Smooth muscle cell (in vitro differentiated cells): ENCODE measurements around the gene RASL10B. TPM values are rescaled to one million over a fixed set of nuclear protein-coding genes. Genes with fewer than 3 reads are reported as not detected.

Experiments used
- DNase-seq: peaks from one replicate; lab custom pipeline; 2025; ENCODE audit not compliant: unreplicated experiment; lab: John Stamatoyannopoulos, UW
- H2AFZ ChIP-seq: fragments of 200-600 bp; sonication (generic); 2 replicates; pipeline ENCODE4 v1.6.0; 2016; ENCODE audit warnings: antibody characterized with exemption, low read depth, mild to moderate bottlenecking
- H3F3A ChIP-seq: fragments of 200-600 bp; sonication (generic); 2 replicates; pipeline ENCODE4 v1.6.0; 2017; ENCODE audit warnings: antibody characterized with exemption, low read depth
- H3K27ac ChIP-seq: fragments of 200-600 bp; sonication (generic); 2 replicates; pipeline ENCODE4 v1.5.1; 2016; ENCODE audit warnings: low read depth, mild to moderate bottlenecking
- H3K27me3 ChIP-seq: fragments of 200-600 bp; sonication (generic); 2 replicates; pipeline ENCODE4 v1.6.1; 2016; ENCODE audit warnings: low read depth, mild to moderate bottlenecking
- H3K36me3 ChIP-seq: fragments of 200-600 bp; sonication (generic); 2 replicates; pipeline ENCODE4 v1.5.1; 2016; ENCODE audit warnings: low read depth
- H3K4me1 ChIP-seq: fragments of 200-600 bp; sonication (generic); 2 replicates; pipeline ENCODE4 v1.5.1; 2016; ENCODE audit warnings: low read depth
- H3K4me2 ChIP-seq: fragments of 200-600 bp; sonication (generic); 2 replicates; pipeline ENCODE4 v1.6.0; 2016; ENCODE audit warnings: mild to moderate bottlenecking
- H3K4me3 ChIP-seq: fragments of 200-600 bp; sonication (generic); 2 replicates; pipeline ENCODE4 v1.5.1; 2016; ENCODE audit warnings: mild to moderate bottlenecking
- H3K79me2 ChIP-seq: fragments of 200-600 bp; sonication (generic); 2 replicates; pipeline ENCODE4 v1.6.0; 2016; ENCODE audit warnings: low read depth, mild to moderate bottlenecking
- H3K9ac ChIP-seq: fragments of 200-600 bp; sonication (generic); 2 replicates; pipeline ENCODE4 v1.6.0; 2016; ENCODE audit warnings: low read depth
- H3K9me3 ChIP-seq: fragments of 200-600 bp; sonication (generic); replicated peaks from 2 replicates; pipeline ENCODE4 v1.5.1; 2016; ENCODE audit warnings: low read depth
- H4K20me1 ChIP-seq: fragments of 200-600 bp; sonication (generic); 2 replicates; pipeline ENCODE4 v1.6.0; 2016; ENCODE audit warnings: low read depth
- WGBS: methylation state at CpG from one replicate; pipeline ENCODE4 v1.1.7; 2016; ENCODE audit warnings: low lambda C conversion rate; 5-methylcytosine and 5-hydroxymethylcytosine counted together
- polyA plus RNA-seq: library from polyadenylated mRNA; unstranded; fragments of >200 nt; fragmentation: Nextera tagmentation; extraction: Ambion mirVana; gene quantifications from 2 replicates; pipeline ENCODE4 v1.2.1, GENCODE V29; 2016
- total RNA-seq: library from RNA; depleted of rRNA; stranded (reverse); fragments of >200 nt; gene quantifications from 2 replicates; pipeline ENCODE4 v1.2.3, GENCODE V29; 2014
- TF ChIP-seq, protein P1 (sequence below): fragments of 200-600 bp; sonication (generic); IDR thresholded peaks from 2 replicates; pipeline ENCODE4 v1.5.1; 2017; ENCODE audit warnings: borderline replicate concordance, mild to moderate bottlenecking, antibody characterized with exemption; ENCODE audit not compliant: insufficient read depth, poor library complexity, severe bottlenecking

RASL10B gene
- total and polyA plus RNA-seq, 2 experiments from 2014 or later: 8.2 to 18.6 TPM

DNA sequence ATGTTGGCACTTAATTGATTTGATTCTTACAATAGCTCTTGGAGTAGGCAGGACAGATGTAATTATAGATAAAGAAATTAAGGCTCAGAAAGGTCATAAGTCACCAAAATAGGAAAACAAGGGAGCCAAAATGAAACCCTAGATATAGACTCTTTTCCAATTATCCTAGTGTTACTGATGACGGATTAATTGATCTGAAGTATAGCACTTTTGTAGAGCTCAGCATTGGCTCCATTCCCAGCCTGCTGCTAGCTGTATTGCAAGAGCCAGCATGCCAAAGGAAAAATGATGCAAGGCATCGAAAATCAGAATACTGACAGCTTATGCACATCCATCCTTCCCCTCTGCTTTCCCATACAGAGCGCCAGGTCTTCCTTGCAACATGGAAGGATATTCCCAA is 21.6 kb upstream of the RASL10B start:
- no peak for DNase-seq
- TF ChIP-seq, protein P1, sequence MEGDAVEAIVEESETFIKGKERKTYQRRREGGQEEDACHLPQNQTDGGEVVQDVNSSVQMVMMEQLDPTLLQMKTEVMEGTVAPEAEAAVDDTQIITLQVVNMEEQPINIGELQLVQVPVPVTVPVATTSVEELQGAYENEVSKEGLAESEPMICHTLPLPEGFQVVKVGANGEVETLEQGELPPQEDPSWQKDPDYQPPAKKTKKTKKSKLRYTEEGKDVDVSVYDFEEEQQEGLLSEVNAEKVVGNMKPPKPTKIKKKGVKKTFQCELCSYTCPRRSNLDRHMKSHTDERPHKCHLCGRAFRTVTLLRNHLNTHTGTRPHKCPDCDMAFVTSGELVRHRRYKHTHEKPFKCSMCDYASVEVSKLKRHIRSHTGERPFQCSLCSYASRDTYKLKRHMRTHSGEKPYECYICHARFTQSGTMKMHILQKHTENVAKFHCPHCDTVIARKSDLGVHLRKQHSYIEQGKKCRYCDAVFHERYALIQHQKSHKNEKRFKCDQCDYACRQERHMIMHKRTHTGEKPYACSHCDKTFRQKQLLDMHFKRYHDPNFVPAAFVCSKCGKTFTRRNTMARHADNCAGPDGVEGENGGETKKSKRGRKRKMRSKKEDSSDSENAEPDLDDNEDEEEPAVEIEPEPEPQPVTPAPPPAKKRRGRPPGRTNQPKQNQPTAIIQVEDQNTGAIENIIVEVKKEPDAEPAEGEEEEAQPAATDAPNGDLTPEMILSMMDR: no peak
- 94% methylated on average over 3 of the region's 3 CpGs for WGBS

DNA sequence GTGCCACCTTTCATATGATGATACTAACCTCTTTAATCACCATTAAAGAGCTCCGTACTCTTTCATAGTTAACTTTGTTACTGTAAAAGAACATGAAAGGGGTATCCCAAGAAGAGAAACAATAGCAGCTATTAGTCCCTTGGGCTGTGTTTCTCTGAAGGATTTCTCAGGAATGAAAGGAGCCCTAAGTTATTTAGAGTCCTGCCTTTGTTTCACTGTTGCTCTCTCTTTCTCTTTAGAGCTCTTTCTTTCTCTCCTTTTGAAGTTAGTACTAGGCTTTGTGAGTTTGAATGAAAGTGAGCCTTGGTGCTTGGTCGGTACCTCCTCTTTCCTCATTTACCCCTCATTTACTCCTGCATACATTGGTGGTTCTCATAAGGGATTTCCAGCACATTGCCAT is 20.5 kb upstream of the RASL10B start:
- no peak overlapping the region for H3K9ac ChIP-seq
- no peaks in the 10 kb centered on the region for H3K79me2 ChIP-seq
- H3F3A ChIP-seq: peaks cover 13% of the 10 kb centered on the region
- H4K20me1 ChIP-seq: peaks cover 63% of the 10 kb centered on the region
- no peaks in the 10 kb centered on the region for H3K9me3 ChIP-seq
- no peak overlapping the region for H3K4me3 ChIP-seq
- peaks cover 31% of the 10 kb centered on the region for H3K4me1 ChIP-seq
- 91% methylated on average over 2 of the region's 2 CpGs for WGBS
- no peak overlapping the region for H2AFZ ChIP-seq
- H3K36me3 ChIP-seq: peaks cover 10% of the 10 kb centered on the region
- DNase-seq: no peak
- TF ChIP-seq, protein P1: no peak
- H3K27me3 ChIP-seq: no peaks in the 10 kb centered on the region
- H3K27ac ChIP-seq: no peak overlapping the region
- no peak overlapping the region for H3K4me2 ChIP-seq

More for the DNA sequence above, 21.6 kb upstream of the RASL10B start:
- H2AFZ ChIP-seq: no peak overlapping the region
- no peak overlapping the region for H3K4me2 ChIP-seq
- peaks cover 13% of the 10 kb centered on the region for H3F3A ChIP-seq
- no peaks in the 10 kb centered on the region for H3K27me3 ChIP-seq
- peaks cover 10% of the 10 kb centered on the region for H3K36me3 ChIP-seq
- no peak overlapping the region for H3K4me3 ChIP-seq
- no peak overlapping the region for H3K27ac ChIP-seq
- no peaks in the 10 kb centered on the region for H3K9me3 ChIP-seq
- no peaks in the 10 kb centered on the region for H3K79me2 ChIP-seq
- no peak overlapping the region for H3K9ac ChIP-seq
- H4K20me1 ChIP-seq: peaks cover 64% of the 10 kb centered on the region
- H3K4me1 ChIP-seq: peaks cover 22% of the 10 kb centered on the region

DNA sequence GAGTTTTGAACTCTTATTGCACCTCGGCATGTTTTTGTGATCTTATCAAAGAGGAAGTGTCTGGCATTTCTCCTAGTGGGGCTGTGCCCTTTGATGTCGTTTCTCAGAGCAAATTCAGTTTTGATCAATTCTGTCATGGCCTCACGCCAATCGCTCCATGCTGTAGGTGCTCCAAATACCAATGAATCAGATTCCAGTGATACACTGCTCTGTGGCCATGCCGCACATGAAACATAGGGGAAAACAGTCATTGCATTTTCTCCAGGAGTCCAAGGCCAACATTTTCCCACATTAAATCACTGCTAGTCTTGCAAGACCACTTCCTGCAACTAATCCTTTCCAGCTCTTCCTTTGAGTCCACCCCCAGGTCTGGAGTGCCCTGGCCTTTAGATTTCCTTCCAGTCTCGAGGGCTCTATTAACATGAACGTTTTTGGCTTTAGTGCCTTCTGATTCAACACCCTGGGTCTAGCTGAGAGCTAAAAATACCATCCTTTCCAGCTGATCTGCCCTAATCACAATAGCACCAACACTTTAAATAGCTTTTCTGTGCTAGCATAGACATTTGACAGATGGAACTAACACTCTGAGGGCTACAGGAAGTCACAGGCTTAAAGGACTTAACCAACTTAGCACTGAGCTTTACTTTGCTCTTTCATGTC is 18.2 kb upstream of the RASL10B start:
- no peak overlapping the region for H3K9ac ChIP-seq
- H3K27ac ChIP-seq: peak overlapping the region; percentile 75
- H3F3A ChIP-seq: peaks cover 21% of the 10 kb centered on the region
- H3K79me2 ChIP-seq: no peaks in the 10 kb centered on the region
- DNase-seq: no peak
- WGBS: 5% methylated on average over 7 of the region's 7 CpGs
- no peaks in the 10 kb centered on the region for H3K27me3 ChIP-seq
- H2AFZ ChIP-seq: no peak overlapping the region
- H3K4me3 ChIP-seq: no peak overlapping the region
- TF ChIP-seq, protein P1: no peak
- peaks cover 26% of the 10 kb centered on the region for H3K4me1 ChIP-seq
- no peaks in the 10 kb centered on the region for H3K9me3 ChIP-seq
- H4K20me1 ChIP-seq: peaks cover 53% of the 10 kb centered on the region
- peaks cover 10% of the 10 kb centered on the region for H3K36me3 ChIP-seq
- peak overlapping the region; percentile 67 for H3K4me2 ChIP-seq

DNA sequence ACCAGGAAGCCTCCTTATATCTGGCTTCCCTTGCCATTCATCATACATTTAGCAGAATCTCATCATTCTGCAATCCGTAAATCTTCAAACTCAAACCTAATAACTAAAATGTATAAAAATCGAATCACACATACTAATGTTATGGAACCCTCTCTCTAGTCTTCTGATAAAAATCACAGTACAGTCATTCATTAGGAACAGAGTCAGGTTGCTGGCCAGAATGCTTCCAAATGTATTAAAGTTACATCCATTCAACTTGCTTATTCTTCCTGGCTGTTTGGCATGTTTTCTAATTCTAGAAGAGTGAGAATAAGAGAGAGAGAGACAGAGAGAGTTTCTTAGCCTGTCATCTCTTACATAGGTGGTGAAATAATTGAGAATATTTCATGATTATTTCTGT is 16.5 kb upstream of the RASL10B start:
- Histone ChIP-seq H3K27me3 (no peaks in the 10 kb centered on the region), H3K9me3 (no peaks in the 10 kb centered on the region), H3F3A (peaks cover 21% of the 10 kb centered on the region), H4K20me1 (peaks cover 39% of the 10 kb centered on the region), H3K36me3 (peaks cover 16% of the 10 kb centered on the region), H3K4me3 (no peak overlapping the region), H2AFZ (no peak overlapping the region), H3K79me2 (no peaks in the 10 kb centered on the region), H3K4me2 (no peak overlapping the region), H3K4me1 (peaks cover 26% of the 10 kb centered on the region), H3K27ac (no peak overlapping the region), H3K9ac (no peak overlapping the region)
- WGBS: 89% methylated on average over 2 of the region's 2 CpGs
- TF ChIP-seq, protein P1: no peak
- no peak for DNase-seq
